ENCODE data around the gene NPDC1. TPM values are rescaled to one million over a fixed set of nuclear protein-coding genes. Genes with fewer than 3 reads are reported as not detected.

Gene NPDC1
- total RNA-seq, 3 donors from 2014 or later = 21.9 to 63.9 (median 63.1) TPM

DNA sequence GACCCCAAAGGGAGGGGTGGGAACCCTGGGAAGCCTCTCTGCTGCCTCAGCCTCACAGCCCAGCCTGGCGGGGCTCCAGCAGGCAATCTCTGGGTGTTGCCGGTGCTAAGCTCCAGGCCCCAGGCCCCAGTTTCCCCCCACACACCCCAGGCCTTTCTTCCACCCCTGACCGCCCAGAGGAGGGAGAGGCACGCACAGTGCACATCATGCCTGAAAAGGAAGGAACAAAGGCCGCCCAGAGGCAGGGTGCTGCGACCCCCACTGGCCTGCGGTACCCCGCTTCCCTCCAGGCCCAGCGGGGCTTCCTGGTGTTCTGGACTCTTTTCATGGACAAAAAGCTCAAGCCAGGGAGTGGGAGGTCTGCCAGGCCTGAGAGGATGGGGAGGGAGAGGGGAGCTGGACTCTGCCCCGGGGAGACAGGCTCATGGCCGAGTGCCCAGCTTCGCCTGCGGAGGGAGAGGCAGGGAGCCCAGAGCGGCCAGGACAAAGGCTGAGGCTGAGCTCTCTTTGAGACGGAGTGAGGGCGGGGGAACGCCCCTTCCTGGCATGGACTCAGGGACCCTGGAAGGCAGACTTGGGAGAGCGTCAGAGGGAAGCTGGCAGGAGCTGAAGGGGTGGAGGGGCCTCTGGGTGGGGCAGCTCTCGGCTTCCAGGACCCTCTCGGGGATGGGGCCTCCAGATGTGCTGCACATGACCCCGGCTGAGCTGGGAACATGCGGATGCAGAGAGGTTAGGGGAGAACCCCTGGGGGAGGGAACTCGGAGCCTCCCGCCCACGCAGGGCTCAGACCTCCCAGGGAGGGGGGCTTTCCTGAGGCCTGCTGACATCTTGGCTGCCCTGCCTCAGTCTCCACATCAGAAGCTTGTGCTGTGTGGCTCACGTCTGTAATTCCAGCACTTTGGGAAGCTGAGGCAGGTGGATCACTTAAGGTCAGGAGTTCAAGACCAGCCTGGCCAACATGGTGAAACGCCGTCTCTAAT lies 9.7 kb upstream of the NPDC1 start:
- intact Hi-C loops (cut with DNase I; ENCODE audit: low total_unique reads) = no loop called here
- no peaks in the 10 kb centered on the region for H3K27me3 ChIP-seq
- peak overlapping the region; percentile 78 to 84 for H3K27ac ChIP-seq
- H3K9me3 ChIP-seq = no peaks in the 10 kb centered on the region
- TF ChIP-seq POLR2AphosphoS5 (IDR thresholded peaks at IDR 0.05) (no peak), POLR2A (IDR thresholded peaks at IDR 0.05) (no peak)
- TF ChIP-seq, protein P1, sequence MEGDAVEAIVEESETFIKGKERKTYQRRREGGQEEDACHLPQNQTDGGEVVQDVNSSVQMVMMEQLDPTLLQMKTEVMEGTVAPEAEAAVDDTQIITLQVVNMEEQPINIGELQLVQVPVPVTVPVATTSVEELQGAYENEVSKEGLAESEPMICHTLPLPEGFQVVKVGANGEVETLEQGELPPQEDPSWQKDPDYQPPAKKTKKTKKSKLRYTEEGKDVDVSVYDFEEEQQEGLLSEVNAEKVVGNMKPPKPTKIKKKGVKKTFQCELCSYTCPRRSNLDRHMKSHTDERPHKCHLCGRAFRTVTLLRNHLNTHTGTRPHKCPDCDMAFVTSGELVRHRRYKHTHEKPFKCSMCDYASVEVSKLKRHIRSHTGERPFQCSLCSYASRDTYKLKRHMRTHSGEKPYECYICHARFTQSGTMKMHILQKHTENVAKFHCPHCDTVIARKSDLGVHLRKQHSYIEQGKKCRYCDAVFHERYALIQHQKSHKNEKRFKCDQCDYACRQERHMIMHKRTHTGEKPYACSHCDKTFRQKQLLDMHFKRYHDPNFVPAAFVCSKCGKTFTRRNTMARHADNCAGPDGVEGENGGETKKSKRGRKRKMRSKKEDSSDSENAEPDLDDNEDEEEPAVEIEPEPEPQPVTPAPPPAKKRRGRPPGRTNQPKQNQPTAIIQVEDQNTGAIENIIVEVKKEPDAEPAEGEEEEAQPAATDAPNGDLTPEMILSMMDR (IDR thresholded peaks at IDR 0.05) = no peak
- DNase-seq (ENCODE audit: low spot score in 2 of 2) = peak; percentile 78 to 82
- peak overlapping the region in 1 of 3 donors; percentile 79 for H3K4me3 ChIP-seq
- H3K36me3 ChIP-seq = no peaks in the 10 kb centered on the region
- H3K4me1 ChIP-seq = peaks cover 14 to 18% of the 10 kb centered on the region in 2 donors

DNA sequence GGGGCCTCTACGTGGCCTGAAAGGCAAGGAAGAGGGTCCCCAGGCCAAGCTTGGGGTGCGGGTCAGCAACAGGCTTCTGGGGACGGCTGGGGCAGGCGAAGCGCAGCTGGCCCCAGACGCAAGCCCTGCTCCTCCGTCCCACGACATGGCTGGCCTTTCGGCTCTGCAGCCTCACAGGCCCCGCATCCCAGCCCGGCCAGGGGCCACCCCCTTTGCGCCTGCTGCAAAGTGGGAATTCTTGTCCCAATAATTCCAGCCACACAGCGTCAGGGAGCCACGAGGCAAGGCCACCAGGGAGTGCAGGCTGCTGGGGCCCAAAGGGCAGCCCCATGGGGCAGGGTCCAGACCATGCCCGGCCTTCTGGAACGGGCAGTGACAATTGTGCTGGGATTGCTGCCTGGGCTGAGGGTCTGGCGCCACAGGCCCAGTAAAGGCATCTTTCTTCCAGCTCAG lies 9.0 kb upstream of the NPDC1 start:
- Histone ChIP-seq H3K27ac (peak overlapping the region; percentile 78 to 84), H3K9me3 (no peaks in the 10 kb centered on the region), H3K27me3 (no peaks in the 10 kb centered on the region), H3K4me3 (peak overlapping the region in 2 of 3 donors; percentile 63 to 79), H3K36me3 (no peaks in the 10 kb centered on the region), H3K4me1 (peaks cover 14 to 18% of the 10 kb centered on the region in 2 donors)
- DNase-seq (ENCODE audit: low spot score in 2 of 2) = no peak
- no peak for TF ChIP-seq POLR2A (IDR thresholded peaks at IDR 0.05)
- TF ChIP-seq POLR2AphosphoS5 (IDR thresholded peaks at IDR 0.05) = no peak
- TF ChIP-seq, protein P1 (IDR thresholded peaks at IDR 0.05) = no peak
- intact Hi-C loops (cut with DNase I; ENCODE audit: low total_unique reads) = no loop called here

DNA sequence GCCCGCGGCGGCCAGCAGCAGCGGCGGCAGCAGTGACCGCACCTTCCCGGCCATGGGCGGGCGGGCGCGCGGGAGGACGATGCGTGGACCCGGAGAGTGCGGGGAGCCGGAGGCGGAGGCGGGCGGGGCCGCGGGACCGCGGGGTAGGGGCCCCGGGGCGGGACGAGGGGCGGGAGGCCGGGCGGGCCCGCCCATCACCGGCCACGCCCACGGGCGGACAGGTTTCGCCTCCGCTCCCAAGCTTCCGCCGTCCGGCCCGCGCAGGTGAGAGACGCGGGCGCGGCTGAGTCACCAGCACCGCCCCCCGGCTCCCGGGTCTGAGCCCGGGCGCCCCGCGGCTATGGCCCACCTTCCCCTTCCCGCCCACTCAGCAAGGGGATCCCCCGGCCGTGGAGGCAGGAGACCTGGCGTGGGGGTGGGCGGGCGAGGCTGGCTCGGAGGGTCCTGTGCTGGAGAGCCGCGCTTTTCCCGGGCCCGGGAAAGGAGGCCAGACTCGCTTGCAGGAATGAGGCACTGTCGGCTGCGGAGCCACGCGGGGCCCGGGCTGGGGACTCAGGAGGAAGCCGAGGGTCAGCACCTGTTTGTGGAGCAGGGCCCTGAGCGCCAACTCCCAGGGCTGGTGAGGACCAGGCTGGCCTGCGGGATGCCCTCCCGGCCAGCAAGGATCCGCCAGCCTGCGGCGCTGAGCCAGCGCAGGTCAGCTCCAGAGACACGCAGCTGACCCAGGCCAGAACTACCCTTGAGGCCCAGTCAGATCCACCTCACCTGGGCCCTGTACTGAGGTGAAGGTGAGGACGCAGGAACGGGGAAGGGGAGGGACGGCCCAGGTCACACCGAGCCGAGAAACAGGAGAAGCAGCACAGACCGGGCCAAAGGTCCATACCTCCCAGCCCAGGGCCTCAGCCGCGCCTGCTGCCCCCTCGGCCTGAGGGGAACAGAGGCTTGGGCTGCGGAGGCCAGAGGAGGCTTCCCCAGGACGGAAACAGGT lies 8.3 kb upstream of the NPDC1 start, which contains the start of gene ENTPD2:
ENTPD2 (minus strand) TSS at position 118 of the 988 bp plus-strand sequence; CDS start at position 54, 64 bp downstream.
- TF ChIP-seq POLR2A (IDR thresholded peaks at IDR 0.05) (no peak), POLR2AphosphoS5 (IDR thresholded peaks at IDR 0.05) (peak in 2 of 3 donors; percentile 12 to 25)
- TF ChIP-seq, protein P1 (IDR thresholded peaks at IDR 0.05) = no peak
- Histone ChIP-seq H3K27ac (peak within 1 kb of the TSS; percentile 78 to 84), H3K36me3 (no peaks in the 10 kb centered on the region), H3K4me1 (peaks cover 14 to 18% of the 10 kb centered on the region in 2 donors), H3K9me3 (no peaks in the 10 kb centered on the region), H3K4me3 (peak within 1 kb of the TSS; percentile 9 to 79 (median 63)), H3K27me3 (peaks cover 0 to 5% of the 10 kb centered on the region in 2 donors)
- peak in 1 of 2 donors; percentile 67 for DNase-seq (ENCODE audit: low spot score in 2 of 2)
- intact Hi-C loops (cut with DNase I; ENCODE audit: low total_unique reads) = no loop called here

DNA sequence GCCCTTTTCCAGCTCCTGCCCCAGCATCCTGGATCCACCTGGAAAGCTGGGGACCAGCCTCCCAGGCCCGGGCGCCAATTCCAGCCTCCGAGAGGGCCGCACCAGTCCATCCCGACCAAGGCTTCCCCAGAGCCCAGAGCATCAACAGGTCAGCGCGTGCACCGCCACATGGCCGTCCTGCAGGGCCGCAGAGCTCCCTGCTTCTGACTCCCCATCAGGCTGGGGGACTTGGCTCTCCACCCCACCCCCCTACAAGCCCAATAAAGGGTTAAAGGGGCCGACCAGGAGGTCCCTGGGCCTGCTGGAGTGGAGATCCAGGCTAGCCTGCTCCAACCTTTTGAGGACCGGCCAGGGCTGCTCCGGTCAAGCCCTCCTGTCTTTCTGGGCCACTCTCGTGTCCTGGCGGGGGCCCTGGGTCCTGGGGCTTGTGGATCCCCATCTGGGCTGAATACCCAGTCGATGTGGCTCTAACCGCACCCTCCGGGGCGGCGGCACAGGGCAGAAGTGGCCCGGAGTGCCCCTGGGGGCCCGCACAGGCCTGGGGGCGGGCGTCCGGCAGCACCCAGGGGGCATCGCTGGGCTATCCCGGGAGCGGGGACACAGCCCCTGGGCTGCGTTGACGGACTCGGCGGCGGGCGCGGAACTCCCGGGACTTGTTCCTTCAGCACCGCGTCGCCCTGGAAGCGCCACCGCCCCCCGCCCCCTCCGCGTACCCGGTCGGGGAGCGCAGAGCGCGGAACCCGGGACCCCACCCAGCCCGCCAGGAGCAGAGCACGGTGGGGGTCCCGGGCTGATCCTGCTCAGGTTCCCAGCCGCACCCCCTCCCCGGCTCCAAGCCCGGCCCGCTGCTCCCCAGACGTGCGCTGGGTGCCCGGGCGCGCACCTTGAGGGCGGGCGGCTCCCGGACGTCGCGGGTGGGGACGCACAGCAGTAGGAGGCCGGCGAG lies 7.3 kb upstream of the NPDC1 start:
- Histone ChIP-seq H3K27ac (peak overlapping the region; percentile 78 to 84), H3K4me1 (peaks cover 14 to 18% of the 10 kb centered on the region in 2 donors), H3K4me3 (peak overlapping the region; percentile 9 to 79 (median 63)), H3K36me3 (no peaks in the 10 kb centered on the region), H3K9me3 (no peaks in the 10 kb centered on the region), H3K27me3 (peaks cover 5 to 12% of the 10 kb centered on the region in 2 donors)
- DNase-seq (ENCODE audit: low spot score in 2 of 2) = no peak
- TF ChIP-seq, protein P1 (IDR thresholded peaks at IDR 0.05) = no peak
- TF ChIP-seq POLR2A (IDR thresholded peaks at IDR 0.05) (no peak), POLR2AphosphoS5 (IDR thresholded peaks at IDR 0.05) (no peak)
- intact Hi-C loops (cut with DNase I; ENCODE audit: low total_unique reads) = no loop called here

All from breast epithelium (tissue), 4 donors.